Posterior vena cava (tissue), 2 donors: Measurements from ENCODE around the gene TTC38. TPM values are rescaled to one million over a fixed set of nuclear protein-coding genes. Genes with fewer than 3 reads are reported as not detected.

Experiments used
- total RNA-seq, 2 donors: library from RNA; stranded (reverse); fragmentation: NEBNext Ultra II Directional; extraction: Animal tissue kit (Norgen Biotek cat#: 25700); gene quantifications; one replicate each; pipeline ENCODE4 v1.2.1, GENCODE V29; 2021
- donor health status: DM: yes; HTN: yes; CAD: no.
- donor health status: DM: yes; HTN: yes; CAD: no.

TTC38 gene
- total RNA-seq, 2 donors from 2014 or later, result 15.4 to 23.8 TPM

Other genes with a start within 250 kb of the TTC38 start
- gene PPARA, start 117.5 kb upstream of the TTC38 start, total RNA-seq, result 10 to 100 TPM; 22.8 to 27.7 TPM
- gene CDPF1, start 17.7 kb upstream of the TTC38 start, total RNA-seq, result 1 to 10 TPM; 3.9 to 4.4 TPM
- gene PKDREJ, start 4.7 kb upstream of the TTC38 start, total RNA-seq, result under 1 TPM; 0.05 to 0.09 TPM
- under 1 TPM; 0.19 to 0.48 TPM for gene GTSE1, start 28.9 kb downstream of the TTC38 start, total RNA-seq
- 10 to 100 TPM; 21.2 to 27.2 TPM for gene TRMU, start 67.7 kb downstream of the TTC38 start, total RNA-seq